Breast epithelium (tissue), 3 donors: Measurements from ENCODE around the gene TRAF4.

ENCODE experiments used
- POLR2AphosphoS5 ChIP-seq, 3 donors: sonication (generic); formaldehyde crosslinking; IDR thresholded peaks; one replicate each; pipeline ENCODE4 v1.6.1; 2017; ENCODE audit warnings: antibody characterized with exemption in 3 of 3
- TF ChIP-seq, protein P1 (sequence below), 3 donors: fragments of 450-650 bp; IDR thresholded peaks; one replicate each; pipeline ENCODE4 v1.5.1; 2016 to 2017; ENCODE audit warnings: antibody characterized with exemption in 3 of 3, mild to moderate bottlenecking in 3 of 3, moderate library complexity in 3 of 3

DNA sequence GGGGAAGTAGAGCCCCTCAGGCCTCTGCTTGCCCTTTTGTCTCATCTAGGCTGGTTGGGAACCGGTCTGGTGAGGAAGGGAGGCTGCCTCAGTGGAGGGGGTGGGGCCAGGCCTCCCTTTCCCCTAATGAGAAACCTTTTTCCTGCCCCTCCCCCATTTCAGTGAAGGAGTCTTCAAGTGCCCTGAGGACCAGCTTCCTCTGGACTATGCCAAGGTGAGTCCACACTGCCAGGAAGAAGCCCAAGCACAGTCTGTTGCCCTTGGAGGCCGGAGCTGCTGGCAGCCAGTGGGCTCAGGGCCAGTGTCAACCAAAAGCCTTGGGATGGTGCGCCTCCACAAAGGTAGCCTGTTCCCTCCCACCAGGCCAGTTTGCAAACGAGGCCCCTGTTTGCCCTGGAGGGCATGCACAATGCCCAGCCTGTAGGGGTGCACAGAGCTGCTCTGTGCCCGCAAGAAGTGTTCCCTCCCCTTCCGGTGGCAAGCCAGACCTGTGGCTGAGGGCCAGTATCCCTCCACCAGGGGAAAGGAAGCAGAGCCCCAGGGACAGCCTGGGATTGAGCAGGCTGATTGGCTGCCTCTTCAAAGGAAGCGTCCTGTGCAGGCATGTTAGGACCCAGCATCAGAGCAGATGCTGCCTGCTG, 3.4 kb downstream of the TRAF4 start:
- TF ChIP-seq, protein P1, sequence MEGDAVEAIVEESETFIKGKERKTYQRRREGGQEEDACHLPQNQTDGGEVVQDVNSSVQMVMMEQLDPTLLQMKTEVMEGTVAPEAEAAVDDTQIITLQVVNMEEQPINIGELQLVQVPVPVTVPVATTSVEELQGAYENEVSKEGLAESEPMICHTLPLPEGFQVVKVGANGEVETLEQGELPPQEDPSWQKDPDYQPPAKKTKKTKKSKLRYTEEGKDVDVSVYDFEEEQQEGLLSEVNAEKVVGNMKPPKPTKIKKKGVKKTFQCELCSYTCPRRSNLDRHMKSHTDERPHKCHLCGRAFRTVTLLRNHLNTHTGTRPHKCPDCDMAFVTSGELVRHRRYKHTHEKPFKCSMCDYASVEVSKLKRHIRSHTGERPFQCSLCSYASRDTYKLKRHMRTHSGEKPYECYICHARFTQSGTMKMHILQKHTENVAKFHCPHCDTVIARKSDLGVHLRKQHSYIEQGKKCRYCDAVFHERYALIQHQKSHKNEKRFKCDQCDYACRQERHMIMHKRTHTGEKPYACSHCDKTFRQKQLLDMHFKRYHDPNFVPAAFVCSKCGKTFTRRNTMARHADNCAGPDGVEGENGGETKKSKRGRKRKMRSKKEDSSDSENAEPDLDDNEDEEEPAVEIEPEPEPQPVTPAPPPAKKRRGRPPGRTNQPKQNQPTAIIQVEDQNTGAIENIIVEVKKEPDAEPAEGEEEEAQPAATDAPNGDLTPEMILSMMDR (IDR thresholded peaks at IDR 0.05), result peak in 2 of 3 donors; percentile 18 to 26
- peak; percentile 37 to 65 (median 40) for TF ChIP-seq POLR2AphosphoS5 (IDR thresholded peaks at IDR 0.05)
